NCI-H146 treated with DMSO at 0.1 percent for 48 hours (cell line): ENCODE results near the gene DYNLT5.
"Not testable (repeated sequence)": the region's sequence is repeated elsewhere in the genome, so short reads cannot be mapped to it uniquely, and the experiment has no call there.

Experiments
- DNase-seq: peaks from one replicate; lab custom pipeline; 2025; ENCODE audit not compliant: unreplicated experiment; lab: John Stamatoyannopoulos, UW

The DYNLT5 gene

DNA sequence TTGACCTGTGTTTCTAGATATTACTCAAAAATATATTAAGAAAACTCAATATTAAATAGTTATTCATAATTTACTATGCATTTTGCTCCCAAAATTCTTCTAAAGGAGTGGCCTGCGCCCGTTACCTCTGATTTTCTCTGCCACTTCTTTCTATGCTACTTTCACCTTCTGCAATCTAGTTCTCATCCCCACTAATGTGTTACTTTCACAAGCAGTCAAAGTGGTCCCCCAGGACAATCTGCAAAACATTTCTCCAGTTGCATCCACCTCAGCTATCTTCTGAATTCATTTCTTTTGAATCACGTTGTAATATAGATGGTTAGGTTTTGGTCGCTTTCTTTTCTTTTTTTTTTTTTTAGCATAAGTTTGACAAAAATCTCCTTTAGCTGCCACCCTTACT lies 35.4 kb downstream of the DYNLT5 start:
- DNase-seq, result no peak

DNA sequence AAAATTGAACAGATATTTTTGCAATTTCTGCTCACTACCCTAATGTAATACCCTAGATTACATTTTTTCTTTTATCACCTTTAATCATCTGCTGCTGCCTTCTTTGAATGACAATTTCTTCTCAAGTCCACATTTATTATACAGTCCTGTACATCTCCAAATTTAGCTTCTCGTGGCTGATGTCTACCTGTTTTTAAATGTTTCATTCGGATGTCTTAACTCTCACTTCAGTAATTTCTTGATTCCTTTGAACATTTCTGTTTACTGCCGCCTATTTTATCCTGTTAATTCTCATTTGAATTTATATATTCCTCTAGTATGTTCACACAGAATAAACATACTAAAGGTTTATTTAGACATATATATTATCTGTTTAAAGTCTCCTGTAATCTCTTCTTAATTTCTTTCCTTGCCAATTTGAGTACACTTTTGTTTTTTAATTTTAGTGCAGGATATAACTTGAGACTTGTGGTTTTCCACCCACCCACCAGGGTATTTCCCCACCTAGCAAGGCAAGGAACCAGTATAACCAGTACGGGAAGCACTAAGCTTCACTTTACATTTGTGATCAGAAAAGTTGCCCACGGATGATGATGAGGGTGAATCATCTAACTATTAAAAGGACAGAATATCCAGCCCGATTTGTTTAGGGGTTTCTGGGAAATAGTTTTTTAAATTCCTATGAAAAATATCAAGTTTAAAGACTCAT lies 36.1 kb downstream of the DYNLT5 start:
- no peak for DNase-seq

DNA sequence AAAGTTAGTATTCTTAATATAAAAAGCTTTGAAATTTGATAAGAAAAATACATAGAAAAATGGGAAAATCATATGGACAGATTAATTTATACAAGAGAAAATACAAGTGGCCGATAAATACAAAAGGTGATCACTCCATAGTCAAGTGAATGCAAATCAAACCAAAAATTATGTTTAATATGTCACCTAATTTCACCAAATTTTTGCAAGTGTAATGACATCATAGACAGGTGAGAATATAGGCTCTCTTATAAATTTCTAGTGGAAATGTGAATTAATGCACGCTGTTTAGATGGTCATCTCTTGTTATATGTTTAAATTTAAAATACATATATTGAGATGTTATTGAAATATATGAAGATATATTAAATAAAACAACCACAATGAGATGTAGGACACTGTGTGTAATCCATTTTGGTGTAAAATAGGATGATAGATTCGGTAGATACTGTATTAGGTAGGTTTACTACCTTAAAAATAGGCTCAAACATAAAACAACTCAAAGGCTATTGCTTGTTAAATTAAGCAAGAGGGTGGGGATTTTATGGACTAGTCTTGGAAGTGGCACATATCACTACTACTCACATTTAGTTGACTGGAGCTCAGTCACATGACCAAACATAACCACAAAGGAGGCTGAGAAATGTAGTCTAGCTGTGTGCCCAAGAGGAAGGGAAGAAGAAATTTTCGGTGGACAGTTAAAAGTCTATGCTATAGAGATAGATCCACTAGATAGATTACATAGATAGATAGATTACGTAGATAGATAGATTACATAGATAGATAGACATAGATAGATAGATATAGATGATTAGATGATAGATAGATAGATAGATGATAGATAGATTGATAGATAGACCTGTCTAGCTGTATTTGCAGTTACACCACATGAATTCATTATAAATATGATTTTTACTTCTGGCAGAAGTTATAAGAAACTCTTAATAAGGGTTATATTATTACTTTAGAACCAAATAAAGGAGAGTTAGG lies 39.7 kb downstream of the DYNLT5 start:
- no peak for DNase-seq

DNA sequence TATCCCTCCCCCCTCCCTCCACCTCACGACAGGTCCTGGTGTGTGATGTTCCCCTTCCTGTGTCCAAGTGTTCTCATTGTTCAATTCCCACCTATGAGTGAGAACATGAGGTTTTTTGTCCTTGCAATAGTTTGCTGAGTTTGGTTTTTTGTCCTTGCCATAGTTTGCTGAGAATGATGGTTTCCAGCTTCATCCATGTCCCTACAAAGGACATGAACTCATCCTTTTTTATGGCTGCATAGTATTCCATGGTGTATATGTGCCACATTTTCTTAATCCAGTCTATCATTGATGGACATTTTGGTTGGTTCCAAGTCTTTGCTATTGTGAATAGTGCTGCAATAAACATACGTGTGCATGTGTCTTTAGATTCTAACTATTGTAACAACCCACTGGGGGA lies 43.6 kb downstream of the DYNLT5 start:
- not testable (repeated sequence) for DNase-seq

DNA sequence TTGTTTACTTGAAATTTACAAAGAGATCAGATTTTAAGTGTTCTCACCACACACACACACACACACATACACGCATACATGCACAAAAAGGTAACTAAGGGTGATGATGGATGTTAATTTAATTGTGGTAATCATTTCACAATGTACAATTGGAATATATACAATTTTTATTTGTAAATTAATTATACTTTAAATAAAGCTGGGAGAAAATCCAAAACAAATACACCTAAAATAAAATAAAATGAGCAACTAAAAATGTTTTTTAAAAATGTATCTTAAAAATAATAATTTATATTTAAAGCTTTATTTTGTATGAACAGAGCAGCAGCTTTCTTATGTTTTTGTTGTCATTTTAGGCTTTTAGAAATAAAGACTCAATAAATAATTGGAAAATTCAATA lies 57.0 kb downstream of the DYNLT5 start:
- no peak for DNase-seq

DNA sequence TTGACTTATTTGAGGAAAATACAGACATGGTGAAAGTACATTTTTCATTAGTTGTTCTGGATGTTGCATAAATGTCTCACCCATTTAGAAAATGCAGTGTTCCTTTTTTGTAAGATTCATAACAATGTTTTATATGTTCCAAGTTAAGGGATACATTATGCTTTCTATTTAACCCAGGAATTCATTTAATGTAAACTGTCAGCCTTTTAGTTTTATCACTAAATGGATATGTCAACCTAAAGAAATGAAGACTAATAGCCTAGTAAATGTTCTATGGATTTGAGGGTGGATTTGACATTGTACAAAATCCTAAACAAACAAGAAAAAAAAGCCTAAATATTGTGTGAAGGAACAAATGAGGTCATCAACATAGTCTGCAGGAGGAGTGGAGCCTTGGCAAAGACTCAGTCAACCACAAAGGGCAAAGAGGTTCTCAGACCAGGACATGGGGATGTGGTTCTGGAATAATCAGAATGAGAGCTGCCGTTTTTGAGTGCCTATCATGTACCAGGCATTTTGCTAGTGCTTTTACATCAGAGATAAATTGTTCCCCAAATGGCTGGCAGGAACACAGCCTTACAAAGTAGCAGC lies 57.6 kb downstream of the DYNLT5 start:
- DNase-seq, result no peak

DNA sequence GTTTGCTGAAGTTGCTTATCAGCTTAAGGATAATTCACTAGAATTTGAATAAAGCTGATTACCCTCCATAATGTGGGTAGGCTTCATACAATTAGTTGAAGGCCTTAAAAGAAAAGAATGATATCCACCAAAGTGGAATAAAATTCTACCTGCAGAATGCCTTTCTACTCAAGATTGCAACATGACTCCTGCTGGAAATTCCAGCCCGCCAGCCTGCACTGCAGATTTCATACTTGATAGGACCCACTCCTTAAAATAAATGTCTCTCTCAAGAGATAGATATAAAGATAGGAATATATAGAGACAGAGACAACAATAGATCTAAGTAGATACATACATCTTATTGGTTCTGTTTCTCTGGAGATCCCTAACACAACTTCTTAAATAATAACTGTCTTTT lies 72.5 kb downstream of the DYNLT5 start:
- DNase-seq, result no peak
